Choroid plexus epithelial cell (primary cell): ENCODE results near the gene ERC2.
"Not testable (repeated sequence)": the region's sequence is repeated elsewhere in the genome, so short reads cannot be mapped to it uniquely, and the experiment has no call there.

Experiments used
- DNase-seq: peaks from one replicate; pipeline ENCODE4 v3.0.0-alpha.2; 2010; ENCODE audit warnings: low read depth
- H3K4me3 ChIP-seq: 2 replicates; pipeline ENCODE4 v1.5.1; 2011; ENCODE audit warnings: low read depth, mild to moderate bottlenecking, control low read depth, low read length, moderate library complexity
- CTCF ChIP-seq: conservative IDR thresholded peaks from 2 replicates; pipeline ENCODE4 v1.5.1; 2011; ENCODE audit warnings: low read depth, mild to moderate bottlenecking, control low read depth, inconsistent platforms, low read length, moderate library complexity

Gene ERC2

GRCh38 chr3:56019490-56020146 lies 448.6 kb downstream of the ERC2 start:
- TF ChIP-seq CTCF, result no peak
- no peak overlapping the region for H3K4me3 ChIP-seq
- DNase-seq, result no peak

- not testable (repeated sequence) for H3K4me3 ChIP-seq, DNase-seq
These were observed 452.9 kb downstream of the ERC2 start for GRCh38 chr3:56015374-56015773.

GRCh38 chr3:56012721-56013120 lies 455.5 kb downstream of the ERC2 start:
- no peak overlapping the region for H3K4me3 ChIP-seq
- no peak for TF ChIP-seq CTCF
- no peak for DNase-seq

- peak; percentile 34 for DNase-seq
- no peak overlapping the region for H3K4me3 ChIP-seq
- no peak for TF ChIP-seq CTCF
These were observed 463.0 kb downstream of the ERC2 start for GRCh38 chr3:56005196-56005805.

- H3K4me3 ChIP-seq, result no peak overlapping the region
- DNase-seq, result peak; percentile 21
- no peak for TF ChIP-seq CTCF
These were observed 465.1 kb downstream of the ERC2 start for GRCh38 chr3:56003129-56003528.

- no peak overlapping the region for H3K4me3 ChIP-seq
- no peak for TF ChIP-seq CTCF
- no peak for DNase-seq
These were observed 466.3 kb downstream of the ERC2 start for GRCh38 chr3:56001991-56002390.

- DNase-seq, result no peak
- no peak for TF ChIP-seq CTCF
- H3K4me3 ChIP-seq, result no peak overlapping the region
These were observed 466.7 kb downstream of the ERC2 start for GRCh38 chr3:56001537-56001936.
